GM23338 (cell line): ENCODE results near the gene PTPRO. TPM values are rescaled to one million over a fixed set of nuclear protein-coding genes. Genes with fewer than 3 reads are reported as not detected.

Source experiments
- ATAC-seq: fragments of 200-7000 bp; cut with Tn5 transposase; 3 replicates; pipeline ENCODE4 v1.9.1; 2020
- DNase-seq: peaks from one replicate; pipeline ENCODE4 v3.0.0-alpha.2; 2015; ENCODE audit warnings: low spot score
- H2AFZ ChIP-seq: fragments of 200-600 bp; sonication (generic); 2 replicates; pipeline ENCODE4 v1.8.0; 2016; ENCODE audit warnings: antibody characterized with exemption, mild to moderate bottlenecking, moderate library complexity
- H3F3A ChIP-seq: fragments of 200-600 bp; sonication (generic); replicated peaks from 2 replicates; pipeline ENCODE4 v1.8.0; 2017; ENCODE audit warnings: antibody characterized with exemption, mixed run types, low read depth
- H3K27ac ChIP-seq: fragments of 200-600 bp; sonication (generic); 2 replicates; pipeline ENCODE4 v1.6.1; 2016; ENCODE audit warnings: low read depth
- H3K27me3 ChIP-seq: fragments of 200-600 bp; sonication (generic); 2 replicates; pipeline ENCODE4 v1.8.0; 2016; ENCODE audit warnings: mild to moderate bottlenecking, mixed run types, moderate library complexity; ENCODE audit not compliant: insufficient read depth
- H3K36me3 ChIP-seq: fragments of 200-600 bp; sonication (generic); 2 replicates; pipeline ENCODE4 v1.8.0; 2016; ENCODE audit warnings: mild to moderate bottlenecking; ENCODE audit not compliant: insufficient read depth
- H3K4me1 ChIP-seq: fragments of 200-600 bp; sonication (generic); 2 replicates; pipeline ENCODE4 v1.8.0; 2016; ENCODE audit warnings: mild to moderate bottlenecking, moderate library complexity; ENCODE audit not compliant: insufficient read depth
- H3K4me2 ChIP-seq: fragments of 200-600 bp; sonication (generic); 2 replicates; pipeline ENCODE4 v1.7.1; 2017; ENCODE audit warnings: mixed run types
- H3K4me3 ChIP-seq: fragments of 200-600 bp; sonication (generic); 2 replicates; pipeline ENCODE4 v1.6.1; 2016; ENCODE audit warnings: mixed run types
- H3K79me2 ChIP-seq: fragments of 200-600 bp; sonication (generic); replicated peaks from 2 replicates; pipeline ENCODE4 v1.8.0; 2017; ENCODE audit warnings: mild to moderate bottlenecking; ENCODE audit not compliant: insufficient read depth
- H3K9me2 ChIP-seq: fragments of 200-600 bp; sonication (generic); 2 replicates; pipeline ENCODE4 v1.8.0; 2017; ENCODE audit not compliant: insufficient read depth
- H4K20me1 ChIP-seq: fragments of 200-600 bp; sonication (generic); replicated peaks from 2 replicates; pipeline ENCODE4 v1.8.0; 2017; ENCODE audit warnings: mild to moderate bottlenecking; ENCODE audit not compliant: insufficient read depth
- H3K27ac Mint-ChIP-seq: 2 replicates; pipeline ENCODE4 v1.8.0; 2020; ENCODE audit warnings: inconsistent platforms, mild to moderate bottlenecking, moderate library complexity, mixed read lengths
- H3K27me3 Mint-ChIP-seq: 3 replicates; pipeline ENCODE4 v1.8.0; 2022; ENCODE audit warnings: low read depth, mild to moderate bottlenecking, moderate library complexity, mixed read lengths, inconsistent platforms; ENCODE audit not compliant: insufficient read depth, poor library complexity
- H3K36me3 Mint-ChIP-seq: 3 replicates; pipeline ENCODE4 v1.8.0; 2021; ENCODE audit warnings: low read depth, mild to moderate bottlenecking, inconsistent platforms, moderate library complexity, mixed read lengths
- H3K4me1 Mint-ChIP-seq: 3 replicates; pipeline ENCODE4 v1.8.0; 2020; ENCODE audit warnings: mild to moderate bottlenecking, inconsistent platforms, mixed read lengths
- H3K4me3 Mint-ChIP-seq: 3 replicates; pipeline ENCODE4 v1.8.0; 2021; ENCODE audit warnings: moderate library complexity, mild to moderate bottlenecking, inconsistent platforms, mixed read lengths
- H3K9me3 Mint-ChIP-seq: 3 replicates; pipeline ENCODE4 v1.8.0; 2020; ENCODE audit warnings: moderate library complexity, mild to moderate bottlenecking, inconsistent platforms, mixed read lengths
- CREB1 ChIP-seq: fragments of 250-450 bp; sonication (Bioruptor Pico); IDR thresholded peaks from 2 replicates; pipeline ENCODE4 v1.5.0; 2020; ENCODE audit warnings: low read depth, mild to moderate bottlenecking, moderate library complexity
- EZH2 ChIP-seq: fragments of 200-600 bp; sonication (generic); IDR thresholded peaks from one replicate; pipeline ENCODE4 v1.8.0; 2017; ENCODE audit warnings: antibody characterized with exemption, mild to moderate bottlenecking, low read depth; ENCODE audit not compliant: unreplicated experiment
- EZH2phosphoT487 ChIP-seq: fragments of 200-600 bp; sonication (generic); IDR thresholded peaks from one replicate; pipeline ENCODE4 v1.8.1; 2018; ENCODE audit warnings: antibody characterized with exemption; ENCODE audit not compliant: unreplicated experiment
- JUNB ChIP-seq: IDR thresholded peaks from one replicate; pipeline ENCODE4 v1.6.1; 2016; ENCODE audit warnings: antibody characterized with exemption; ENCODE audit not compliant: unreplicated experiment
- POLR2AphosphoS5 ChIP-seq: IDR thresholded peaks from 2 replicates; pipeline ENCODE4 v1.6.1; 2016; ENCODE audit warnings: antibody characterized with exemption, low read depth
- ZNF114 ChIP-seq: fragments of 250-450 bp; sonication (Bioruptor Pico); IDR thresholded peaks from 2 replicates; pipeline ENCODE4 v1.5.0; 2020; ENCODE audit warnings: mild to moderate bottlenecking, moderate library complexity
- ZNF331 ChIP-seq: fragments of 250-450 bp; sonication (Bioruptor Pico); IDR thresholded peaks from 2 replicates; pipeline ENCODE4 v1.5.0; 2020; ENCODE audit warnings: low read depth, mild to moderate bottlenecking, moderate library complexity
- polyA plus RNA-seq: library from polyadenylated mRNA; unstranded; fragments of >200 nt; fragmentation: Nextera tagmentation; extraction: Ambion mirVana; gene quantifications from 2 replicates; pipeline ENCODE4 v1.2.1, GENCODE V29; 2016
- total RNA-seq: library from RNA; depleted of rRNA; stranded (reverse); fragments of >200 nt; shearing (Covaris generic); gene quantifications from 2 replicates; pipeline ENCODE4 v1.2.3, GENCODE V29; 2014
- TF ChIP-seq, protein P1 (sequence below): IDR thresholded peaks from one replicate; pipeline ENCODE4 v1.6.1; 2018; ENCODE audit warnings: antibody characterized with exemption; ENCODE audit not compliant: unreplicated experiment

Gene PTPRO
- total and polyA plus RNA-seq, 2 experiments from 2014 or later = 1.4 to 1.5 TPM

DNA sequence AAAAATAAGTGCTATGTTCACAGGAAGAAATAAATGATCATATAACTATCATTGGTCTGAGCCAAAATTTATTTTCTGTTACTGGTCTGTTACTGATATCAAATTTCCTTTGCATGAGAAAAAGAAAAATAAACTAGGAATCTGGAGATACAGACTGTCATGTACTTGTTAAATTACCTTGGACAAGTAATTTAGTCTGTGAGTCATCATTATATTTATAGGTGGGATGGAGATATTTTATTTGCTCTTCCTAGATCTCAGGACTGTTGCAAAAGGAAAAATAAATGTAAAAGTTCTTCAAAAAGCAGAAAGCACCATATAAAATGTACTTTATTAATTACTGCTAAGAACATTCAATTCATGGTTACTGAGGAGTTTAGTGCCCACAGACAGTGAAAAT is 174.4 kb downstream of the PTPRO start:
- no peak for DNase-seq
- no peak overlapping the region for H3K4me3 ChIP-seq
- H3K27me3 ChIP-seq = no peaks in the 10 kb centered on the region
- no peak for TF ChIP-seq POLR2AphosphoS5
- H3K79me2 ChIP-seq = no peaks in the 10 kb centered on the region
- no peaks in the 10 kb centered on the region for H3K36me3 Mint-ChIP-seq
- H3K4me1 ChIP-seq = no peaks in the 10 kb centered on the region
- H4K20me1 ChIP-seq = no peaks in the 10 kb centered on the region
- H3K27ac Mint-ChIP-seq = no peak overlapping the region
- H3K4me1 Mint-ChIP-seq = no peaks in the 10 kb centered on the region
- no peaks in the 10 kb centered on the region for H3K9me2 ChIP-seq
- H2AFZ ChIP-seq = no peak overlapping the region
- H3K36me3 ChIP-seq = no peaks in the 10 kb centered on the region
- no peaks in the 10 kb centered on the region for H3K9me3 Mint-ChIP-seq
- H3K4me3 Mint-ChIP-seq = no peak overlapping the region
- no peaks in the 10 kb centered on the region for H3F3A ChIP-seq
- ATAC-seq = no peak
- peaks cover 4% of the 10 kb centered on the region for H3K27me3 Mint-ChIP-seq
- no peak overlapping the region for H3K4me2 ChIP-seq
- H3K27ac ChIP-seq = no peak overlapping the region

DNA sequence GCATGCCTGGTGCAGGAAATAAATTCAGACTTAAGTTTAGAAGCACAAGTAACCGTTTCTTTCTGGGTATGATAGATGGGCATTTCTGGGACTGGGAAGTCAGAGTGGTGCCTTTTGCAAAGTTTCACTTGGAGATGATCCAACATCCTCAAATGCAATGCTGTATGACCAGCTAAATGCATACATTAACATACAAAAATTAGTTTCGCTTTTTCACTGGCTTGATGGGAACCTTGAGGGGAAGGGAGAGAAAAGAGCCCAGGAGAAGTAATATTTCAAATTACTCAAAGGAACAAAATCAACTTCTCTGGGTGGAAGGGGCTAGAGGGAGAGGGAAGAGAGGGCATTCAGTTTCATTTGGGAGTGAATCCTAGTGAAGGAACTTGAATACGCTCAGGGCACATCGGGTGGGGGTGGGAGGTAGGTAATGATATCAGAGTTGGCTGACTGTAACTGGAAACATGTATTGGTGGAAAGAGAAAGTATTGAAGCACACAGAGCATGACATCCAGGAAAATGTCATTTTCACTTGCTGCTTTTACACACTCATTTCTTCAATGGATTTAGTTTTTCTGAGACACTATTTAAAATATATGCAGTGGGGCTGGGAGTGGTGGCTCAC is 175.5 kb downstream of the PTPRO start:
- Histone ChIP-seq H3K79me2 (no peaks in the 10 kb centered on the region), H3K4me2 (no peak overlapping the region), H3K4me3 (no peak overlapping the region), H3K4me1 (no peaks in the 10 kb centered on the region), H4K20me1 (no peaks in the 10 kb centered on the region), H3K27me3 (no peaks in the 10 kb centered on the region), H3K9me2 (no peaks in the 10 kb centered on the region), H3F3A (no peaks in the 10 kb centered on the region), H3K27ac (no peak overlapping the region), H2AFZ (no peak overlapping the region), H3K36me3 (no peaks in the 10 kb centered on the region)
- Mint-ChIP-seq H3K27ac (0 out of 2 replicates have a peak overlapping the region, but pooled peaks have one; percentile 9), H3K9me3 (no peaks in the 10 kb centered on the region), H3K4me1 (no peaks in the 10 kb centered on the region), H3K4me3 (no peak overlapping the region), H3K27me3 (peaks cover 2% of the 10 kb centered on the region), H3K36me3 (no peaks in the 10 kb centered on the region)
- no peak for DNase-seq
- TF ChIP-seq, protein P1, sequence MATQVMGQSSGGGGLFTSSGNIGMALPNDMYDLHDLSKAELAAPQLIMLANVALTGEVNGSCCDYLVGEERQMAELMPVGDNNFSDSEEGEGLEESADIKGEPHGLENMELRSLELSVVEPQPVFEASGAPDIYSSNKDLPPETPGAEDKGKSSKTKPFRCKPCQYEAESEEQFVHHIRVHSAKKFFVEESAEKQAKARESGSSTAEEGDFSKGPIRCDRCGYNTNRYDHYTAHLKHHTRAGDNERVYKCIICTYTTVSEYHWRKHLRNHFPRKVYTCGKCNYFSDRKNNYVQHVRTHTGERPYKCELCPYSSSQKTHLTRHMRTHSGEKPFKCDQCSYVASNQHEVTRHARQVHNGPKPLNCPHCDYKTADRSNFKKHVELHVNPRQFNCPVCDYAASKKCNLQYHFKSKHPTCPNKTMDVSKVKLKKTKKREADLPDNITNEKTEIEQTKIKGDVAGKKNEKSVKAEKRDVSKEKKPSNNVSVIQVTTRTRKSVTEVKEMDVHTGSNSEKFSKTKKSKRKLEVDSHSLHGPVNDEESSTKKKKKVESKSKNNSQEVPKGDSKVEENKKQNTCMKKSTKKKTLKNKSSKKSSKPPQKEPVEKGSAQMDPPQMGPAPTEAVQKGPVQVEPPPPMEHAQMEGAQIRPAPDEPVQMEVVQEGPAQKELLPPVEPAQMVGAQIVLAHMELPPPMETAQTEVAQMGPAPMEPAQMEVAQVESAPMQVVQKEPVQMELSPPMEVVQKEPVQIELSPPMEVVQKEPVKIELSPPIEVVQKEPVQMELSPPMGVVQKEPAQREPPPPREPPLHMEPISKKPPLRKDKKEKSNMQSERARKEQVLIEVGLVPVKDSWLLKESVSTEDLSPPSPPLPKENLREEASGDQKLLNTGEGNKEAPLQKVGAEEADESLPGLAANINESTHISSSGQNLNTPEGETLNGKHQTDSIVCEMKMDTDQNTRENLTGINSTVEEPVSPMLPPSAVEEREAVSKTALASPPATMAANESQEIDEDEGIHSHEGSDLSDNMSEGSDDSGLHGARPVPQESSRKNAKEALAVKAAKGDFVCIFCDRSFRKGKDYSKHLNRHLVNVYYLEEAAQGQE = no peak
- no peak for TF ChIP-seq ZNF114 (CRISPR knock-in tag)
- TF ChIP-seq CREB1 (CRISPR knock-in tag) = no peak
- no peak for TF ChIP-seq EZH2
- TF ChIP-seq EZH2phosphoT487 = no peak
- TF ChIP-seq JUNB = no peak
- TF ChIP-seq ZNF331 = no peak
- ATAC-seq = no peak
